ENCODE results near the gene PIANP.
A peak's percentile ranks its signal among the peaks of the same experiment; 100 is the strongest.

PIANP gene

GRCh38 chr12:6701078-6701768 lies 608 bp upstream of the PIANP start:
- no peak for DNase-seq

DNA sequence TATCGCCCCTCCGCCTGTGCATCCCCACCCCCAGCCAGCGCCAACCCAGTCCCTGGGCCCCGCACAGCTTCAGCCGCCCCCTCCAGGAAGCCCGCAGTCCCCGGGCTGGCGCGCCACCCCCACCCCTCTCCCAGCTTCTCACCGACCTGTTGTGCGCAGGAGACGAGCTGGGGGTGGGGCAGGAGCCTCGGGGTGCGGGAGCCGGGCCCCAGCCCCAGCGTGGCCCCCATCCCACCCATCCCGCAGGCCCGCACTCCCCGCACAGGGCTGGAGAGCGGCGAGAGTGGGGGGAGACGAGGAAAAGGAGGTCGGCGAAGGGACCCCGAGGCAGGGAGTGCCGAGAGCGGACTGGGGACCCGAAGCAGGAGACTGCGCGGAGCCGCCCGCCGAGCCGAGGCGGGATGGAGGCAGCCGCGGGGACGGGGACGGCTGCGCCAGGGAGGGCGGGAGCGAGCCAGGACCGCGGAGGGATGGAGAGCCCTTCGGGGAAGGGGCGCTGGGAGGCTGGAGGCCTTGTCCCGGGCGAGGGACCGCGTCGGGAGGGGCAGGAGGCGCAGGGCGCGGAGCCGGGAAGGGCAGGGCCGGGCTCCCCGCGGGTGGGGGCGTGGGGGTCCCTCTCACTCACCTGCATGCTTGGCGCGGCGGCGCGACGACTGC lies 498 bp downstream of the PIANP start:
- no peak for DNase-seq

GRCh38 chr12:6699259-6699988 lies 1.2 kb downstream of the PIANP start:
- no peak for DNase-seq

DNA sequence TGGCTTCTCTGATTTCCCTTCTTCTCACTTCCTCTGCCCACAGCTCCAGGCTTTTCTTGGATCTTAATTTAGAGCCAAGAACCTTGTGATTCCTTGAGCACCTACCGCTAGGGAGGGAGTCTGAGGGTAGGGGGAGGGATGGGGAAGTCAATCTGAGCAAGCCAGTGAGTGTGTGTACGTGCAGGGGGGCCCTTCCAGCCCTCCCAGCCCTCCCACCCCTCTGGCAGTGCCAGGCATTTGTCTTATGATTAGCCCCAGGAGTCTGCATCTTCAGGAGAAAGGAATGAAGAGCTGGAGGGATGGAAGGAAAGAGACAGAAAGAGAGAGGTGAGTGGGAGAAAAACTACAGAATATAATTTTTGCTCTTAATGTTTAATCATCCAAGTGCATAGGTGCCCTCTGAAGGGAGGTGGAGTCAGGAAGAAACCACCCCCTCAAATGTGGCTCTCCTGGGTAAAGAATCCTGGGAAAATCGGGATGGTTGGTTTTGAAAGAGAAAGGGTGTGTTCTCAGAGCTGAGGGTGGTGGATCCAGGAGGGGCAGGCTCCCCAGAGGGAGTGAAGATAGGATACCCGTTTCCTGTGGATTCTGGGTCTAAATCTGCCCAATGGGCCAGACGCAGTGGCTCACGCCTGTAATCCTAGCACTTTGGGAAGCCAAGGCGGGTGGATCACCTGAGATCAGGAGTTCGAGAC lies 2.1 kb downstream of the PIANP start:
- DNase-seq: no peak

DNA sequence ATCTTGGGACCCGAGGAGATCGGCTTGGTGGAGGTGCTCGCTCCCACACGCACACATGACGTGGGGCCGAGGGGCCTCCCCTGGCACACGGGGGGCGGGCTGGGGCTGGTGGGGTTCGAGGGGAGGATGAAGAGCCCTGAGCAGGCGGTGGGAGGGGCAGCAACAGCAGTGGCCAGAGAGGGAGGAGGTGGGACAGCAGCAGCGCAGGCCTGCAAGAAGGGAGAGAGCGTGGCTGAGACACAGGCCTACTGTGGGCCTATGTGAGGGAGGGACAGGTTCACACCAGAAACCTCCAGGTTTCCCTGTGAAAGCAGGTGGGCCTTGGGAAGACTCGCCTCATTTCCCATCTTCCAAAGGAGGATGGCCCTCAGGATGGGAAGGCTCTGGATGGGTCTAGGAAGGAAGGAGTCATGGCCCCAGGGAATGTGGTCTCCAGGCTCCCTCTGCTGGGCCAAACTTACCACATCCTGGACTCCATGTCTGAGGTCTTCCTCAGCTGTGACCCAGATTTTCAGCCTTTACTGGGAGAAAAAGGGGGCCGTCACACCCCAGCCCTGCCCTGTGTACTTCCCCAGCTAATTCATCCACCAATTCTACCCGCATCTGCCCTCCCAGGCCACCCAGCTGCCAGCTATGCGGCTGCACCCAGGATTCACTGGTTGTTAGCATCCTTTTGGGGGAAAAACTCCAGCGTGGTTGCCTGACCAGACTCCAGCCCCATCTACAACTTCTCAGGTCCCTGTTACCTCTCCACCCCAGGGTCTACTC lies 2.8 kb downstream of the PIANP start:
- no peak for DNase-seq

DNA sequence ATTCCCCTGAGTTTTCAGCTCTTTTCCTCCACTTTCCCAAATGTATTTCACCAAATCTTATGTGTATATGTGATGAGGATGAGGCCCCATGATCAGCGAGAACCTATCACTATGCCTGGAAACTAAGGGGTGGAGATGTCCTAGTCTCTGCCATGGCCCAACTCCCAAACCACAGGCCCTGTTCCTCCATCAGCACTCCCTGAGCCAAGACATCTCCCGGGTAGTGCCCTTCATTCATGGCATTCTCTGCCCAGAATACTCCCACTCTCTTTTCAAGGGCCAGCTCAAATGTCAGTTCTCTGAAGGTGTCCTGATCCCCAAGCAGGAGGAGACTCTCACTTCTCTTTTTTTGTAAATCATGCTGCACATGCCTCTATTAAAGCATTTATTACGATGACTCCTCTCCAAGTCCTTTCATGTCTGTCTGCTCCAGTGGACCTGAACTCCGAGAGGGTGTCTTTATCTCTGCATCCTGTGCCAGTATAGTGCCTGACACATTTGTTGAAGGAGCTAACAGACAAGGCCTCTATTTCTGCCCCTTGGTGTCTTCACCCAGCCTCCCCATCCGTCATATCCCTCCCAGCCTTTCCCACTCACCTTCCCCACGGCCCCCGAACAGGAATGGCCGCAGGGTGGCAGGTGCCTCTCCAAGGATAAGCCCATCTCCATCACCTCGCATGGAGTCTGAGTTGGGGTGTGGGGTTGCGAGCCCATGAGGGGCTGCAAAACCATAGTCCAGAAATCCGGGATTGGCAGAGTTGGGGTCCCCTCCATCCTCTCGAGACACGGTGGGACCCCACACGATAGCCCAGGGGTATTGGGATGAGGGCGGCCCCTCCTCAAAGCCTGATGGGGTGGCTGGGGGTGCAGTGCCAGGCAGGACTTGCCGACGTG lies 3.7 kb downstream of the PIANP start:
- no peak for DNase-seq

DNA sequence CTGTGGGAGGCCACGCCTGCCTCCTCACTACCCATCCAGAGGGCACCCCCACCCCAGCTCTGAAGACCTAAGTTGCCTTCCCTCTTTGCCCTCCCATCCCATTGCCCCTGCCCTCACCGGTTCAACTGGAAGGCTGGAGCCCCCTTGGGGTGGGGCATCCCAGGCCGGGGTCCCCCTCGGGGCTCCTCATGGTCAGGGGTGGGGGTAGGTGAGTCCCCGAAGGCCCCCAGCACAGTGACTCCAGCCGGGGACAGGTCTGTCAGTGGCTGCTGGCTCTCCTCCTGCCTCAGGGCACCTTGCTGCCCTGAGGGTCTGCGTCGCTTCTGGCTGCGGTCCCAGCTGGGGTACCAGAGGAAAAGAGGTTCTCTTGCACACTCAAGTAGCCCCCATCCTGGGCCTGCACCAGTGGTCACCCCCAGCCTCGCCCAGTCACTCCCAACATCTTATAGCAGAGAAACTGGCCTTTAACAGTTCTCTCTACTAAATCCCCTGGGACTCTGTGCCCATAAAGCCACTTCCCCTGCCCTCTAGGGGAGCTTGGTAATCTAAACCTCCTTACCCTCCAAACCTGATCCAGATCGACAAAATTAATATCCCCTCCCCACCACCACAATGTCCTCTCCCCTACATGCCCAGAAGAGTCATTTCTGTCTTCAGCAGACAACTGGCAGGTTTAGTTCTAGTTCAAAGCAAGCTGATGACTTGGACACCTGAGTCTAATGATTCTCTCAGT lies 5.1 kb downstream of the PIANP start:
- no peak for DNase-seq

DNA sequence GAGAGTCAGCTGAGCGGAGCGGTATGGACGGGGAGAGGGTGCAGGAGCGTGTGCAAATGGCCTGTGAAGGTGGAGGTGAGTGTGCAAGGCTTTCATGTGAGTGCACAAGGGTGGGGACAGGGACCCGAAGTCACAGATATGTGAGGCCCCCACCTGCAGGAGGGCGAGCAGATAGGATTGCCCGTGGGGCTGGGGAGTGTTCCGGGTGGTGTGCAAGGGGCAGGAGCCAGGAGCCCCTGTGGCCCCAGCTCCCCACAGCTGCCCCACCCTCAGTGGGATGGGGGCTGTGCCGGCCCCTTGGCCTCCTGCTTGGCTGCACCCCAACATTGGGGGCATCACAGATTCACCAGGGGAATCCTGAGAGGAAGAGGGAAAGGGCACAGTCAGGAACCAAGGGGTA lies 5.9 kb downstream of the PIANP start:
- no peak for DNase-seq

GRCh38 chr12:6693832-6694355 lies 6.7 kb downstream of the PIANP start:
- DNase-seq: no peak

DNA sequence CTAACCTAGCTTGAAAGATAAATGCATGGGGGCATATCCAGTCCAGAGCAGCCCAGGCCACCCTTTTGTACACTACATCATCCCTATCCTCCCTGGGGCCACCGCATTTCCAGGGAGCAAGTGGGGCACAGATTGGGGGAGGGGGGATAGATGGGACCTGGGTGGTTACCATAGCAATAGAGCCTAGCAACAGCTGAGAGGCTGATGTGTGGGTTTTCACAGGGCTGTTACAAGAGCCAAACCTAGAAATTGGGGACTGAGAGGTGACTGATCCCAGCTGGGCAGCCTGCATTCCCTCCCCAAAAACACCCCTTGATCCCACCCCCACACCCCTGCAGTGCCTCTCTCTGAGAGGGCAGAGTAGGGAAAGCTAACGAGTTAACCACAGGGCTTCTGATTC lies 7.7 kb downstream of the PIANP start:
- no peak for DNase-seq

GRCh38 chr12:6691473-6691872 lies 9.1 kb downstream of the PIANP start:
- no peak for DNase-seq

GRCh38 chr12:6688999-6689882 lies 11.4 kb downstream of the PIANP start, which contains the start of gene ZNF384:
Gene ZNF384 (minus strand): TSS chr12:6689375. CDS start chr12:6679520, 9,855 bp downstream.
- DNase-seq: peak; percentile 92

GRCh38 chr12:6688543-6688998 lies 12.0 kb downstream of the PIANP start:
- DNase-seq: no peak

- DNase-seq: no peak
Observed at GRCh38 chr12:6685814-6686213, 14.8 kb downstream of the PIANP start.

- no peak for DNase-seq
Observed at GRCh38 chr12:6684609-6685008, 16.0 kb downstream of the PIANP start.

- DNase-seq: no peak
Observed at GRCh38 chr12:6676962-6677361, 23.7 kb downstream of the PIANP start.

GRCh38 chr12:6672143-6672542 lies 28.5 kb downstream of the PIANP start:
- DNase-seq: no peak

DNA sequence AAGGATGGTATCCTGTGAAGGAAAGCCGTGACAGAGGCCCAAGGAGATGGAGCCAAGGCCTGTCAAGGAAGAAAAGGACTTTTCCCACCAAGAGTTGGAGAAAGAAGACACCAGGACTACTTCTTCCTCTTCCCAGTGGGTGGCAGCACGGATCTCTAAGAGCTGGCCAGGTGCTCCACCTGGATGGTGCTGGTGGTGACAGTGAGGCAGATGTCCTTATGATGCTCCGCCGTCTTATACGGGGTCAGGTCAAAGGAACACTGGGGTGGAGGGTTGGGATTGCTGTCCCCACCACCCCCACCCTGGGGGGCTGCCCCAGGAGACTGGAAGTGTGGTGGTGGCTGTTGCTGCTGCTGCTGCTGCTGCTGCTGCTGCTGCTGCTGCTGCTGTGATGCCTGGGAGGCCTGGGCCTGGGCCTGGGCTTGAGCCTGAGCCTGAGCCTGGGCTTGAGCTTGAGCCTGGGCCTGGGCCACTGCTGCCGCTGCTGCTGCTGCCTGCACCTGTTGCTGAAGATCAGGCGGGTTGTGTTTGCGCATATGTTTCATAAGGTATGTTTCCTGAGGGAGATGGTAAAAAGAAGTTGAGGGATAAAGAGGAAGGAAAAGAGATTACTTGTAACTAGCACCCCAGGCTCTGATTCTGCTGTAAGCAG lies 32.9 kb downstream of the PIANP start:
- DNase-seq: no peak

- no peak for DNase-seq
Observed at GRCh38 chr12:6666211-6666610, 34.4 kb downstream of the PIANP start.
